NCI-H524 (cell line): ENCODE measurements around the gene UBE4B.

Experiments used
- DNase-seq, 2 experiments: peaks; one replicate each; lab custom pipeline; 2025; lab: John Stamatoyannopoulos, UW

The UBE4B gene

DNA sequence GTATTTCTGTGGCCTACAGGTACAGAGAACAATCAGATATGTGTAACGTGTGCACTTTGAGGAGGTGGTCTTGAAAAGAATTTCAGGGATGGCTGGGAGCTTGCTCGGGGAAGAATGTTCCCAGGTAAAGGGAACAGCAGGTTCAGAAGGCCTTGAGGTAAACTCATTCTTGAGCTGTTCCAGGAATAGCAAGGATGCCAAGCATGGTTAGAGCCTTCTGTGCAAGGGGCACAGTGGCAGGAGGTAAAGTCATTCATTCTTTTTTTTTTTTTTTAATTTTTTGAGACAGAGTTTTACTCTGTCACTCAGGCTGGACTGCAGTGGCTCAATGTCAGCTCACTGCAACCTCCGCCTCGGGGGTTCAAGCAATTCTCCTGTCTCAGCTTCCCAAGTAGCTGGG is 10.0 kb downstream of the UBE4B start:
- DNase-seq, result no peak

DNA sequence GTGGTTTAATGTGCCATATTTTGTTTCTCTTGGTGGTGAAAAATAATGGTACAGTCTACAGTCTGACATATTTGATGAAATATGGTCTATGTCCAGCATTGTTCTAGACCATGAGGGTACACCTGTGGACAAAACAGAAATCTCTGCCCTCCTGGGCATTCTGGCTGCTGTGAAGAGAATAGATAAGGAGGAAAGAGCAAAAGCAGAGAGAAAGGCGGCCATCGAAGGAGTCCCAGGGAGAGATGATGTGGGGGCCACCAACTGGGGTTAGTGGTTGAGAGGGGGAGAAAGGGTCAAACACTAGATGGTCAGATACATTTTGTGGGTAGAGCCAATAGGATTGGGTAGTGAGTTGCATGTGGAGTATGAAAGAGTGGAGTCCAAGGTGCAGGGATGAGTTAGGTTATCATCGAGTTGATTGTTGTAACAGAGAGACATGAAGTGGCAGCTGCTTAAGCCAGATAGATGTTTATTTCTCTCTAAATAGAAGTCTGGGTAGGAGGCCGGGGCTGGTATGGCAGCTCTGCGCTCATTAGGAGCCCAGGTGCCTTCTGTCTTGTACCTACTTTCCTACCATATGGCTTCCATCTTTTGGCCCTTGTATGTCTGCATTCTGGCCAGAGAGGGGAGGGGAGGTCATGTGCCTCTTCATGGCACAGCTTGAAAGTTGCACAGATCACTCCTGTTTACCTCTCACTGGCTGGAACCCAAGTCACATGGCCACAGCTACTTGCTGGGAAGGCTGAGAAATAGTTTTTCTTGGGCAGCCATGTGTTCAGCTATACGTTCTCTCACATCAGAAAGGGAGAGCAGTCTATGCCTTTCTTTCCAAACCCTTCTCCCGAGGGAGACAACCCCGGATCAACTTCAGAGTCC is 13.0 kb downstream of the UBE4B start:
- DNase-seq, result peak; percentile 52 to 76

DNA sequence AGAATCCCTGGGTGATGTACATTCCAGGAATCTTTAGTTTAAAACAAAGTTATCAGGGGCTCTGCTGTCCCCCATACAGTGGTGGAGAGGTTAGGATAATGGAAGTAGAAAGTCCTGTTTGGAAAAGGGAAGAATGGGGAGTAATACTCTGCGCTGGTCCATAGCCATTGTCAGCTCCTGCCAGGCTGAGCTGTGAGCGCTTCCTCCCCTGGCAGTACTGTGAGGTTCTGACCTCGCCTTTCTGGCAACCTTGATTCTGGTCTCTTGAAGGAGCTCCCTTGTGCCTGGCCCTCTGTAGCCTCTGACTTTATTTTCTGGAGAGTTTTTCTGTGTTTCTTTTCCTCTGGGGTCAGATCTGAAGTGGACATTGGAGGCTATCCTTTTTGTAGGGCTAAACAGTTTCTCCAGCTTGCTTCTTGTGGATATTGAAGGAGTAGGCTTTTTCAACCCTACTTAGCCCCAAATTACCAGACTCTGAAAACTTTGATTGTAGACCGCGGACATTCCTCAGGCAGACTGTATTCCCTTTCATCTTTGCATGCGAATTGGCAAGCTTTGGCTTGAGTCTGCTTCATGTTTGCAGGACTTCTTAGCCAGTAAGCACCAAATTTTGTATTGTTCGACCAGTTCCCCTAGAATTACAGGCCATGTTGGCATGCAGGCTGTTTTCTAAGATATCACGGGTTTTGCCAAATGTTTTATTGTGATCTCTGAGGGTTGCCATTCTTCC is 13.8 kb downstream of the UBE4B start:
- no peak for DNase-seq

DNA sequence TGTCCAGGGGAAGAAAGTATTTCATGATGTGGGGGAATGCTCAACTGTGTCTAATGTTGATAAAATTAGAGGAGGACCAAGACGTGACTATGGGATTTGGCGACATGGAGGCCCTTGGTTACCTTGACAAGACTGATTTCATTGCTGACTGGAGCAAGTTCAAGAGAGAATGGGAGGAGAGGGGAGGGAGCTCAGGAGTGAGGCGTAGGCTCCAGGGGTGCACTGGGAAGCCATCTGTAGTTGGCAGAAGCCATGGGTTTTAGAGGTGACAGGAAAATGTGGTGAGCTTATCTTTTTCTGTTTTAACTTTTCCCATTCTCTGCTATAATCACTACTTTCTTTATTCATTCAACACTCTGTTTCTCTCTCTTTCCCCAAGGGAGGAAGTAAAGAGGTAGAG is 15.8 kb downstream of the UBE4B start:
- DNase-seq, result no peak

DNA sequence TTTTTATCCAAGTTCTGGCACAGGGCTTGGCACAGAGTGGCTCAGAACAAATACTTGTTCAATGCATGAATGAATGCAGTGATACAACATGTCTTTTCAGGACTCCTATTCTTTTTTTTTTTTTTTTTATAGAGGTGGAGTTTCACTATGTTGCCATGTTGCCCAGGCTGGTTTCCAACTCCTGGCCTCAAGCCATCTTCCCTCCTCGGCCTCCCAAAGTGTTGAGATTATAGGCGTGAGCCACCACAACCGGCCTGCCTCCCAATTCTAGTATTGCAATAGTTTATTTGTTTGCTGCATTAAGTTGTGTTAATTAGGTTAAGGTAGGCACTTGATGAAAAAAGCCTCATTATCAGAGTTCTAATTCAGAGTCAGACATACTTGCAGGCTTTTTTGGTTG is 17.9 kb downstream of the UBE4B start:
- no peak for DNase-seq

GRCh38 chr1:10051656-10052055 is 18.9 kb downstream of the UBE4B start:
- DNase-seq, result peak in 1 of 2 experiments; percentile 24

DNA sequence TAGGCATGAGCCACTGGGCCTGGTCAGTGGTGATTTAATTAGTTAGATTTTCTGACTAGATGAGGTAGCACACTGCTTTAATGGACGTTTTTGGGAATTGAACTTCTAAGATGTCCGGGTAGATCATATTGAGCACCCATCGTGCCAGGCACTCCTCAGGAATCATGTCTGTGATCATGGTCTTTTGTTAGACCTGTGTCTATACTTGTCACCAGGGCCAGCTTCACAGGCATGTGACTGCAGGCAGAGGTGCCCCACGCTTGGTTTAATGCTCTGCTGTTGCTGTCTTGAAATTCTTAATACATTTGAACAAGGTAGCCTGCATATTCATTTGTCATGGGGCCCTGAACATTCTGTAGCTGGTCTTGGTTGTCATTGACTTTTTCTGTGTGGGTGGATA is 19.6 kb downstream of the UBE4B start:
- DNase-seq, result no peak

DNA sequence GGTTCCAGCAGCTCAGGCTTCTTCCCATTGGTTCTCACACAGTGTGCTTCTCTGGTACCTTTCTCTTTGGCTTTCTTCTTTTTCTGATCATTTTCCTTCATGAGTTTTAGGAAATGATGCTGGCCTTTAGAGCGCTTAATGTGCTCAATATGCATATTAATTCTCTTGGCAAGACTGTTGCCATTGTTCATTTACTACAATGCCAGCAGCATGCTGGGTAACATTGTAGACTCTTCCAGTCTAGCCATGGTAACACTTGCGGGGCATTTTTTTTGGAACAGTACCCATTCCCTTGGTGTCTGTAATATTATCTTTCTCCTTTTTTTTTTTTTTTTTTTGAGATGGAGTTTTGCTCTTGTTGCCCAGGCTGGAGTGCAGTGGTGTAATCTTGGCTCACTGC is 21.7 kb downstream of the UBE4B start:
- no peak for DNase-seq

- DNase-seq, result no peak
These were observed 23.8 kb downstream of the UBE4B start for GRCh38 chr1:10056599-10056987.

DNA sequence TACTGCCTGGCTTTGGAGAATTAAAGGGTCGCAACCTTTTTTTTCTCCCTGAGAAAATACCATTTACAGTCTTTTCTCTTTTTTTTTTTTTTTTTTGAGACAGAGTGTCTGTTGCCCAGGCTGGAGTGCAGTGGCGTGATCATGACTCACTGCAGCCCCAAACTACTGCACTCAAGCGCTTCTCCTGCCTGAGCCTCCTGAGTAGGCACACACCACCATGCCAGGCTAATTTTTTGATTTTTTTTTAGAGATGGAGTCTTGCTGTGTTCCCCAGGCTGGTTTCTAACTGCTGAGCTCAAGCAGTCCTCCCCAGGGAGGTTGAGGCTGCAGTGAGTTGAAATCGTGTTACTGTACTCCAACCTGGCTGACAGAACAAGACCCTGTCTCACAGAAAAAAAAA is 24.6 kb downstream of the UBE4B start:
- no peak for DNase-seq

DNA sequence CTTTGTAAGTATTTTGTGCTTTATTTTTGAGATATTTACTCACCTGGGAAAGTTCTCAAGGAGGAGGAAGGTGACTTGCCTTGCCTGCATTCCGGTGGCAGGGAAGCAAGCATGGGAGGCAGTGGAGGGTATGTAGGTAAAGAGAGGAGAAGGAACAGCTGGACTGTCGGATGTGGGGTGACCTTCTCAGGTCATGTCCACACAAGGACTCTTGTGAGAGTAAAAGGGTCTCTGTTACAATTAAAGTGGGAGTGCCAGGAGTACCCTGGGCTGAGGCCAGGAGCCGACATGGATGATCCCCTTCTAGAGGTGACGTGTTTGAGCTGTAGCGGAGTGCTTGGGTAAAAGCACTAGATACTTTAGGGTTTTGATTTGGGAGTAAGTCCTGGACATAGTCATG is 25.0 kb downstream of the UBE4B start:
- no peak for DNase-seq

DNA sequence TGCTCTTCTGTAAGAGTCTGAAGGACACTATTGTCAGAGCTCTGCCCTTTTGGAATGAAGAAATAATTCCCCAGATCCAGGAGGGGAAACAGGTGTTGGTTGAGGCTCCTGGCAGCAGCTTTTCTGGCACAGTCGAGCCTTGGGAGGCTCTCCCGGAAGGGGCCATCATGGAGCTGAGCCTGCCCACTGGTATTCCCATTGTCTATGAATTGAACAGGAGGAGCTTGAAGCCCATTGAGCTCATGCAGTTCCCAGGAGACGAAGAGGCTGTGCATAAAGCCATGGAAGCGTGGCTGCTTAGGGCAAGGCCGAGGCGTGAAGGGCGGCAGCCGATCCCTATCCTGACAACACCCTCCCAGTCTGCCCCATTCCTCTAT is 26.6 kb downstream of the UBE4B start:
- no peak for DNase-seq

DNA sequence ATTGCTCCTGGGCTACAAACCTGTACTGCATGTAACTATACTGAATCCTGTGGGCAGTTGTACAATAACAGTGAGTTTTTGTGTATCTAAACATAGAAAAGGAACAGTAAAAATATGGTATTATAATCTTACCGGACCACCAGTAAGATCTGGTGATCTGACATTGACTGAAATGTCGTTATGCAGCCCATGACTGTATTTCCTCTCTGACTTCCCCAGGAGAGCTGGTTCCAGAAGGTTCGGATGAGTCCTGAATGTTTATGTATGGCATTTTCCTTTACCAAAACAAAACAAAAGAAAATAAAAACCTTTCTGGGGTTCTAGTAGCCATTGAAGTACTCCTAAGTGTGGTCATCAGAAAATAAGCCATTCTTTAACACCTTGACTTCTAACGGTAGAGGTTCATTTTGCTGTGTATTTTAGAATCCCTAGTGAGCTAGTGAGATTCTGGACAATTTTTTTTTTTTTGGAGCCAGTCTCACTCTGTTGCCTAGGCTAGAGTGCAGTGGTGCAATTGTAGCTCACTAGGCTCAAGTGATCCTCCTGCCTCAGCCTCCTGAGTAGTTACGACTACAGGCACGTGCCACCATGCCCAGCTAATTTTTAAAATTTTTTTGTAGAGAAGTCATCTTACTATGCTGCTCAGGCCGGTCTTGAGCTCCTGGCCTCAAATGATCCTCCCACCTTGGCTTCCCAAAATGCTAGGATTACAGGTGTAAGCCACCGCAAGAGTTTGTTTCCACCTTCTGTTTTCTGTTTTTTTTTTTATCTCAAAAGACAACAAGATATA is 27.7 kb downstream of the UBE4B start:
- DNase-seq, result no peak

DNA sequence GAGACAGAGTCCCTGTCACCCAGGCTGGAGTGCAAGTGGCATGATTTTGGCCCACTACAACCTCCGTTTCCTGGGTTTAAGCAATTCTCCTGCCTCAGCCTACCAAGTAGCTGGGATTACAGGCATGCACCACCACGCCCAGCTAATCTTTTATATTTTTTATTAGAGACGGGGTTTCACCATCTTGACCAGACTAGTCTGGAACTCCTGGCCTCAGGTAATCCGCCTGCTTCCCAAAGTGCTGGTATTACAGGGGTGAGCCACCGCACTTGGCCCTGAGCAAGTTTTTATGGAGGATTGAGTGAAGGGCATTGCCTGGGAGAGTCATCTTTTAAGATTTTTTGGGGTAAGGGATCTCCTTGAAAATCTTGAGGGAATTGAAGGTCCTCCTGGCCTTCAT is 28.5 kb downstream of the UBE4B start:
- DNase-seq, result no peak

DNA sequence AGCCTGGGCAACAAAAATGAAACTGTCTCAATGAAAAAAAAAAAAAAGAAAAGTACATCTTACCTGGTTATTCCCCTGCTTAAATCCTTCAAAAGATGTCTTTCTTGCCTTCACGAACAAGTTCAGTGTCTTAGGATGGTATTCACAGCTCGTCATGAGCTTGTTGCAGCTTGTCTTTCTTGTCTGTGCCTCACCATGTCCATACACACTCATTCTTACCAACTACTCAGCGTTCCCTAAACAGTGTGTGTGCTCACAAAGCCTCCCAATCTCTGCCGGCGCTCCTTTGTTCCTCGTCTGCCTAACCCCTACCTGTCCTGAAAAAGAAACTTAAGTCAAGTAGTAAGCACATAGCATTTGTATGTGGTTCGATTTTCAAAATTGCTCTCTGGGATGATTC is 31.1 kb downstream of the UBE4B start:
- no peak for DNase-seq

DNA sequence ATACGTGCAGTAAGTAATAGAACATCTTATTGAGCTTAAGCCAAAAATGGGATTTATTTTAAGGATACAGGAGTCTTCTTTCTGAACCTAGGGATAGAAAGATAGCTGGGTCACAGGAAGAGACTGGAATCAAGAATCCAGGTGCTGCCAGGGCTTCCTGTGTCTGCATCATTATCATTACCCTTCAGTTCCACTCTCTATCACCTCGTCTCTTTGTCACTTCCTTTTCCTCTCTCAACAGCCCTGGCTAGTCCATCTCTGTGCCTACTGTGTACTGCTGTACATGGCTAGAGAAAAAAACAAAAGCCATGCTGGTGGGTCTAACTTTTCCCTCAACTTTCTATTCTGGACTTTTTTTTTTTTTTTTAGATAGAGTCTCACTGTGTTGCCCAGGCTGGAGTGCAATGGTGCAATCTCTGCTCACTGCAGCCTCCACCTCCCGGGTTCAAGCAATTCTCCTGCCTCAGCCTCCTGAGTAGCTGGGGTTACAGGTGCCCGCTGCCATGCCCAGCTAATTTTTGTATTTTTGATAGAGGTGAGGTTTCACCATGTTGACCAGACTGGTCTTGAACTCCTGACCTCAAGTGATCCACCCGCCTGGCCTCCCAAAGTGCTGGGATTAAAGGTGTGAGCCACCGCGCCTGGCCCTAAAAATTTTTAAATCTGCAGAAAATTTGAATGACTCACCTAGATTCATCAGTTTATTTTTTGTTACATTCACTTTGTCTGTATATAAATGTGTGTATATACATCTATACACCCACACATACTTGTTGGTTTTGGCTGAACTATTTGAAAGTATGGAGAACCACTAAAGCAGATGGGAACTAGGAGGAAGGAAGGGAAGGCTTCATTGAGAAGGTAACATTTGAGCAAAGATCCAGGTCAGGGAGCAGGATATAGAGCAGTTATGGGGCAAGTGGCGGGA is 31.9 kb downstream of the UBE4B start:
- no peak for DNase-seq

GRCh38 chr1:10065344-10065685 is 32.6 kb downstream of the UBE4B start:
- no peak for DNase-seq

DNA sequence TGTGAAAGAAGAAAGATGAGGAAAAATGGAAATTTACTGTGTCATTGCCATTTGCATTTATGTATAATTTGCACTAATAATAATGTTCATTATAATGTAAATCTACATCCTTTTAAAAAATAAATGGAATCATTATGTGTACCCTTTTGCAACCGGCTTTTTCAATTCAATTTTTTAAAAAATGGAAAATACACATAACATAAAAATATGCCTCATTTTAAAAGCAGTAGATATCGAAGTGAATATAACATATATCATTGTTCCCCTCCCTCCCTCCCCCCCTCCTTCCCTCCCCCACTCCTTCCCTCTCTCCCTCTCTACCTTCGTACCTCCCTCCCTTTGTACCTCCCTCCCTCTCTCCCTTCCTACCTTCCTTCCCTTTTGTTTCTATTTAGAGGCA is 33.0 kb downstream of the UBE4B start:
- no peak for DNase-seq

- DNase-seq, result no peak
These were observed 36.0 kb downstream of the UBE4B start for GRCh38 chr1:10068605-10069294.

- no peak for DNase-seq
These were observed 37.4 kb downstream of the UBE4B start for GRCh38 chr1:10070206-10070605.

GRCh38 chr1:10071640-10072039 is 38.9 kb downstream of the UBE4B start:
- DNase-seq, result no peak
